GM18526 (cell line): Measurements from ENCODE around the gene PRKCB.

Experiments used
- POLR2A ChIP-seq: IDR thresholded peaks from 3 replicates; pipeline ENCODE4 v1.6.1; 2011; ENCODE audit not compliant: insufficient read length; ENCODE audit errors: extremely low read depth

The PRKCB gene

GRCh38 chr16:23969468-23970297 lies 133.9 kb downstream of the PRKCB start:
- TF ChIP-seq POLR2A, result no peak

GRCh38 chr16:23974223-23974622 lies 138.4 kb downstream of the PRKCB start:
- TF ChIP-seq POLR2A, result no peak

- no peak for TF ChIP-seq POLR2A
Observed at GRCh38 chr16:23975293-23975692, 139.5 kb downstream of the PRKCB start.

- no peak for TF ChIP-seq POLR2A
Observed at GRCh38 chr16:23976091-23976490, 140.3 kb downstream of the PRKCB start.

- TF ChIP-seq POLR2A, result no peak
Observed at GRCh38 chr16:23976524-23976923, 140.7 kb downstream of the PRKCB start.

- TF ChIP-seq POLR2A, result no peak
Observed at GRCh38 chr16:23979441-23979840, 143.7 kb downstream of the PRKCB start.

GRCh38 chr16:23979982-23980381 lies 144.2 kb downstream of the PRKCB start:
- TF ChIP-seq POLR2A, result no peak

GRCh38 chr16:23981429-23982399 lies 145.9 kb downstream of the PRKCB start:
- no peak for TF ChIP-seq POLR2A

- TF ChIP-seq POLR2A, result no peak
Observed at GRCh38 chr16:23986455-23986854, 150.7 kb downstream of the PRKCB start.

GRCh38 chr16:23987443-23987842 lies 151.7 kb downstream of the PRKCB start:
- TF ChIP-seq POLR2A, result no peak

GRCh38 chr16:23990507-23990906 lies 154.7 kb downstream of the PRKCB start:
- no peak for TF ChIP-seq POLR2A

- no peak for TF ChIP-seq POLR2A
Observed at GRCh38 chr16:23991066-23991465, 155.3 kb downstream of the PRKCB start.

GRCh38 chr16:23994615-23995014 lies 158.8 kb downstream of the PRKCB start:
- no peak for TF ChIP-seq POLR2A

GRCh38 chr16:23996258-23996955 lies 160.6 kb downstream of the PRKCB start:
- no peak for TF ChIP-seq POLR2A

- TF ChIP-seq POLR2A, result no peak
Observed at GRCh38 chr16:23998771-23999170, 163.0 kb downstream of the PRKCB start.
